WERI-Rb-1 (cell line): ENCODE data around the gene ADGRG6.

Source experiments
- DNase-seq: peaks from one replicate; pipeline ENCODE4 v3.0.0-alpha.2; 2020
- H3K27ac ChIP-seq: fragments of 250-450 bp; sonication (Bioruptor Pico); 2 replicates; pipeline ENCODE4 v1.5.1; 2020; ENCODE audit warnings: mild to moderate bottlenecking, moderate library complexity
- H3K27me3 ChIP-seq: fragments of 250-450 bp; sonication (Bioruptor Pico); 2 replicates; pipeline ENCODE4 v1.5.1; 2021; ENCODE audit warnings: mild to moderate bottlenecking, low read depth, moderate library complexity; ENCODE audit not compliant: insufficient read depth, severe bottlenecking
- H3K36me3 ChIP-seq: fragments of 250-450 bp; sonication (Bioruptor Pico); 2 replicates; pipeline ENCODE4 v1.5.1; 2020; ENCODE audit warnings: mild to moderate bottlenecking, moderate library complexity
- H3K4me3 ChIP-seq: 2 replicates; pipeline ENCODE4 v1.5.1; 2011; ENCODE audit warnings: low read depth, mild to moderate bottlenecking, control low read depth, low read length
- H3K9me3 ChIP-seq: fragments of 250-450 bp; sonication (Bioruptor Pico); 2 replicates; pipeline ENCODE4 v1.5.1; 2021; ENCODE audit warnings: mild to moderate bottlenecking, moderate library complexity; ENCODE audit not compliant: severe bottlenecking
- TF ChIP-seq, protein P1 (sequence below): IDR thresholded peaks from 2 replicates; pipeline ENCODE4 v1.5.1; 2011; ENCODE audit warnings: low read depth, mild to moderate bottlenecking, control low read depth, inconsistent platforms, low read length

ADGRG6 gene

DNA sequence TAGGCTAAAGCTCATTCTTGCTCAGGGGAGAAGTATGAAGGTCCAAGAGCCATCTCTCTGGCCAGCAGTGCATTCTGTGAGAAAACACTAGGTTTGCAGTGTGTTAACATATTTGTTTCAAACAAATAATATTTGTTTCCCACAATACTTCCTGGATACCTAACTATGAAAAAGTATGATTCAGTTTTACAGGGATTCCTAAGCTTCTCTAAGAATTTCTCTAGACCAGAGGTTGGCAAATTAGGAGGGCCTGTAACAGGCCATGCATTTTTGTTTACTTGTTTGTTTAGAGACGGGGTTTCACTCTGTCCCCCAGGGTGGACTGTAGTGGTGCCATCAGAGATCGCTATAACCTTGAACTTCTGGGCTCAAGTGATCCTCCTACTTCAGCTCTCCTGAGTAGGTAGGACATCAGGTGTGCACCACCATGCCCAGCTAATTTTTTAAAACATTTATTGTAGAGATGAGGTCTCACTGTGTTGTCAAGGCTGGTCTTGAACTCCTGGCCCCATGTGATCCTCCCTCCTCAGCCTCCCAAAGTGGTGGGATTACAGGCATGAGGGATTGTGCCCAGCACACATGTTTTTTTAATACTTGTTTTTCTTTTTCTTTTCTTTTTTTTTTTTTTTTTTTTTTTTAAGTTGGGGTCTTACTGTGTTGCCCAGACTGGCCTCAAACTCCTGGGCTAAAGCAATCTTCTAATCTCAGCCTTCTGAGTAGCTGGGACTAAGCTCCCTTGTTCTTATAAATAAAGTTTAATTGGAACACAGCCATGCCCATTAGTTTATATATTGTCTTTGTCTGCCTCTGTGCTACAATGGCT lies 71.7 kb downstream of the ADGRG6 start:
- Histone ChIP-seq H3K4me3 (no peak overlapping the region), H3K27ac (no peak overlapping the region), H3K9me3 (no peaks in the 10 kb centered on the region), H3K27me3 (no peaks in the 10 kb centered on the region), H3K36me3 (no peaks in the 10 kb centered on the region)
- no peak for DNase-seq
- TF ChIP-seq, protein P1, sequence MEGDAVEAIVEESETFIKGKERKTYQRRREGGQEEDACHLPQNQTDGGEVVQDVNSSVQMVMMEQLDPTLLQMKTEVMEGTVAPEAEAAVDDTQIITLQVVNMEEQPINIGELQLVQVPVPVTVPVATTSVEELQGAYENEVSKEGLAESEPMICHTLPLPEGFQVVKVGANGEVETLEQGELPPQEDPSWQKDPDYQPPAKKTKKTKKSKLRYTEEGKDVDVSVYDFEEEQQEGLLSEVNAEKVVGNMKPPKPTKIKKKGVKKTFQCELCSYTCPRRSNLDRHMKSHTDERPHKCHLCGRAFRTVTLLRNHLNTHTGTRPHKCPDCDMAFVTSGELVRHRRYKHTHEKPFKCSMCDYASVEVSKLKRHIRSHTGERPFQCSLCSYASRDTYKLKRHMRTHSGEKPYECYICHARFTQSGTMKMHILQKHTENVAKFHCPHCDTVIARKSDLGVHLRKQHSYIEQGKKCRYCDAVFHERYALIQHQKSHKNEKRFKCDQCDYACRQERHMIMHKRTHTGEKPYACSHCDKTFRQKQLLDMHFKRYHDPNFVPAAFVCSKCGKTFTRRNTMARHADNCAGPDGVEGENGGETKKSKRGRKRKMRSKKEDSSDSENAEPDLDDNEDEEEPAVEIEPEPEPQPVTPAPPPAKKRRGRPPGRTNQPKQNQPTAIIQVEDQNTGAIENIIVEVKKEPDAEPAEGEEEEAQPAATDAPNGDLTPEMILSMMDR = no peak

DNA sequence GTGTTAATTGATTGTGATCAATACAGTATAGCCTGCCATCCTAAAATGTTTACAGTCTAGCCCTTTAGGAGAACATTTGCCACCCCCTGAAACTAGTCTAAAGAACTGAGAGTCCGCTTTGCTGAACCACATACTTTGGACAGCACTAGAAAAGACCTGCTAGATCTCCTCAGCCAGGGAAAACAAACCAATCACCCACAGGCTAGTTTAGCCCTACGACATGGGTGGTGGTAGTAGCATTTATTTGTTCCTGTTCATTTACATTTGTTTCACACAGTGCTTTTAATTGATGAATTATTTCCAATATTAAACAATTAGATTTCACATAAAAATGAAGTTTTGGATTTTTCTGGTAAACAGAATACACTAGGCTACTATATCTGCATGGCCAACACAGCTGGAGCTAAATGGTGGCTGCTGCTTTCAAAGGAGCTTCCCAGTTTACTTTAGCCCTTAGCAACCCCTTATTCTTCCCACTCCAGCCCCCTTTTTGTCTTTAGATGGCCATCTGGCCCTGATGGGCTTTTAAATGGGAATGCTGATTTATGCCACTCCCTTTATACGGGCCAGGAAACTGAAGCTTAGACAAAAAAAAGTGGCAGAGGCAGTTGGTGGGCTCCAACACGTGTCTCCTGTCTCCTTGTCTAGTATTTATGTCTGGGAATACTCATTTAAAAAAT lies 72.4 kb downstream of the ADGRG6 start:
- no peaks in the 10 kb centered on the region for H3K27me3 ChIP-seq
- H3K27ac ChIP-seq = no peak overlapping the region
- DNase-seq = no peak
- H3K9me3 ChIP-seq = no peaks in the 10 kb centered on the region
- H3K36me3 ChIP-seq = no peaks in the 10 kb centered on the region
- TF ChIP-seq, protein P1 = no peak
- H3K4me3 ChIP-seq = no peak overlapping the region

DNA sequence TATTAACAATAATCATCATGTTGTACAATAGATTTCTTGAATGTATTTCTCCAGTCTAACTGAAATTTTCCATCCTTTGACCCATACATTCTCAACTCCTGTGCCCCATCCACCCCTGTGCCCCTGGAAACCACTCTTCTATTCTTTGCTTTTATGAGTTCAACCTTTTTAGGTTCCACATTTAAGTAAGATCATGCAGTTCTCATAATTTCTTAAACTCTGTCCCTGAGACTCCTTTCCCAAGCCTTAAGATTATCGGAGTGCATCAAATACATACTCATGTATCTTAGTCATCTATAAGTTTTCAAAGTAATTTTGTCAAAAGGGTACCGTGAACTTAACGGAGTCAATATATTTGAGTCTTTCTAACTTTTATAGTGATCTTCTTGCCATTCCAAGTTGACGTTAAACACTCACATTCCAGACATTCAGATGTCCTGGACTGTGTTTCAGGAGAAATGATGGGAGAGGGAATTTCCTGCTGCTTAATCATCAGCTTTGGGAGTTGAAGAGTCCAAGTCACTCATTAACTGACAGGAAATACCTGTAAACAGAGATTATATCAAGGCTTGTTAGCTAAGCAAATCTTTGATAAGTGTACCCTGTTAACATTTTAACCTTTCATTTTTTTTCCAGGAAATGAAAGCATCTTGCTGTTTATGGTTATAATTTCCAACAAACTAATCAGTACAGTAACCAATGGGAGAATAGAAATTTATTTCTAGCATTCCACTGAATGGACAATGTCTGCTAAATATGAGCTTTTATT lies 73.3 kb downstream of the ADGRG6 start:
- Histone ChIP-seq H3K36me3 (no peaks in the 10 kb centered on the region), H3K4me3 (no peak overlapping the region), H3K27ac (no peak overlapping the region), H3K9me3 (no peaks in the 10 kb centered on the region), H3K27me3 (no peaks in the 10 kb centered on the region)
- no peak for DNase-seq
- TF ChIP-seq, protein P1 = no peak

DNA sequence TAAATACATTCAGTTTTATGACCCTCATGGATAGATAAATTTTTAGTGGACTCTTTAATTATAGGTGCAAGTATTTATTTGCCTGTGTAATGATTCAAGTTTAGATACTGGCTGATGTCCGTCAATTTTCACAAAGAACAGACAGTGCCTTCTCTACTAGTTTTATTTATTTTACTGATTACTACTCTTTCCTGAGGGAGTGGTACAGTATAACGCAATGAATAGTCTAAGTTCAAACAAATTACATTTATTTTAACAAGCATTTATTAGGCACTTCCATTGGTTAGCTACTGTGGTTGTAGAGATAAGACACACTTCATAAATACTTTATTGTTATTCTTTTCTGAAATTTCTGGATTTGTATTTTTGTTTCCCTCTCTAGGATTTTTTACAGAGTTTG lies 74.3 kb downstream of the ADGRG6 start:
- no peak for DNase-seq
- TF ChIP-seq, protein P1 = no peak
- no peak overlapping the region for H3K27ac ChIP-seq
- H3K4me3 ChIP-seq = no peak overlapping the region
- H3K36me3 ChIP-seq = no peaks in the 10 kb centered on the region
- H3K27me3 ChIP-seq = no peaks in the 10 kb centered on the region
- H3K9me3 ChIP-seq = no peaks in the 10 kb centered on the region

DNA sequence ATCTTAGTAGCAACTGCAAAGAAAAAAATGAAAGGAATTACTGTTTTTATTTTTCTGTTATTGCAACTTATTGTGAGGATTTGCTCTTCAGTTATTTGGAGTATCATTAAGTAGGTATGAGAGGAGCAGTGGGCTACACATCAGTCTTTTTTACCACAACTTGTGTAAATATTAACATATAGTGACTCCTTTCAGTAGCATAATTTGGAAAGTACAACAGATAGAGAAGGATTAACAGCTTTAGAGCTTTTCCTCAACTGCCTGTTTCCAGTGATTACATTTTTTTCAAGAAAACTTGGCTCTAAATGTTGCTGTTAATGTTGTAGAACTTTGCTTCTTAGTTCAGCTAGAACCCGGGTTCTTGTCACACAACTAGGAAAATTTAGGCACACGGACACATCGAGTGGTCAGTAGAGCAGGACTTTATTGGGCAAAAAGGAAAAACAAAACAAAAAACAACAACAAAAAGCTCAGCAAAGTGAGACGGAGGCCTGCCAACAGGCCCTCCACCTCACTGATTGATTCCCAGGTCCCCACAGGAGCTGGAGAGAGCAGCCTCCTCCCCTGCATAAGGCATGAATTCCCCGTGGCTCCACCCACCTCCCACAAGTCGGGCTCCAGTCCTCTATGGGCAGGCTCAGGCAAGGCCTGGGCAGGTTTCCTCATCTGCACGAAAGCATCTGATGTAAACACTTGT lies 75.1 kb downstream of the ADGRG6 start:
- TF ChIP-seq, protein P1 = no peak
- Histone ChIP-seq H3K36me3 (no peaks in the 10 kb centered on the region), H3K4me3 (no peak overlapping the region), H3K27ac (no peak overlapping the region), H3K9me3 (no peaks in the 10 kb centered on the region), H3K27me3 (no peaks in the 10 kb centered on the region)
- DNase-seq = peak; percentile 18
